ENCODE measurements around the gene CDC25A. TPM values are rescaled to one million over a fixed set of nuclear protein-coding genes. Genes with fewer than 3 reads are reported as not detected.
"Not testable (repeated sequence)": the region's sequence is repeated elsewhere in the genome, so short reads cannot be mapped to it uniquely, and the experiment has no call there.

Gene CDC25A
- total RNA-seq, result 8.6 and 9.1 TPM in 2 replicates

GRCh38 chr3:48188266-48189201 is at the start of gene CDC25A:
Gene CDC25A, minus strand, starts transcription at chr3:48188417. Its CDS starts 470 bp downstream, at chr3:48187947.
- peak; percentile 97 to 99 for DNase-seq (ENCODE audit: low read depth in 2 of 2)

- no peak for DNase-seq (ENCODE audit: low read depth in 2 of 2)
Measured at GRCh38 chr3:48236531-48236930, 48.3 kb upstream of the CDC25A start.

GRCh38 chr3:48233542-48233941 is 45.3 kb upstream of the CDC25A start:
- no peak for DNase-seq (ENCODE audit: low read depth in 2 of 2)

- DNase-seq (ENCODE audit: low read depth in 2 of 2), result peak; percentile 47 to 81
Measured at GRCh38 chr3:48232734-48233133, 44.5 kb upstream of the CDC25A start.

- no peak for DNase-seq (ENCODE audit: low read depth in 2 of 2)
Measured at GRCh38 chr3:48232232-48232631, 44.0 kb upstream of the CDC25A start.

- DNase-seq (ENCODE audit: low read depth in 2 of 2), result no peak
Measured at GRCh38 chr3:48226939-48227338, 38.7 kb upstream of the CDC25A start.

- DNase-seq (ENCODE audit: low read depth in 2 of 2), result no peak
Measured at GRCh38 chr3:48225587-48225986, 37.4 kb upstream of the CDC25A start.

GRCh38 chr3:48222616-48223513 is 34.6 kb upstream of the CDC25A start, which contains the start of gene CAMP:
Gene CAMP, plus strand, starts transcription at chr3:48223495. Its CDS starts 17 bp downstream, at chr3:48223512.
- DNase-seq (ENCODE audit: low read depth in 2 of 2), result no peak

- DNase-seq (ENCODE audit: low read depth in 2 of 2), result no peak
Measured at GRCh38 chr3:48220746-48221145, 32.5 kb upstream of the CDC25A start.

GRCh38 chr3:48219543-48219942 is 31.3 kb upstream of the CDC25A start:
- no peak for DNase-seq (ENCODE audit: low read depth in 2 of 2)

- DNase-seq (ENCODE audit: low read depth in 2 of 2), result no peak
Measured at GRCh38 chr3:48218537-48218936, 30.3 kb upstream of the CDC25A start.

GRCh38 chr3:48217449-48217848 is 29.2 kb upstream of the CDC25A start:
- DNase-seq (ENCODE audit: low read depth in 2 of 2), result no peak

- DNase-seq (ENCODE audit: low read depth in 2 of 2), result no peak
Measured at GRCh38 chr3:48215876-48216275, 27.7 kb upstream of the CDC25A start.

GRCh38 chr3:48215466-48215865 is 27.2 kb upstream of the CDC25A start:
- DNase-seq (ENCODE audit: low read depth in 2 of 2), result no peak

GRCh38 chr3:48215019-48215418 is 26.8 kb upstream of the CDC25A start:
- DNase-seq (ENCODE audit: low read depth in 2 of 2), result no peak

GRCh38 chr3:48214225-48214624 is 26.0 kb upstream of the CDC25A start:
- no peak for DNase-seq (ENCODE audit: low read depth in 2 of 2)

GRCh38 chr3:48211776-48212175 is 23.6 kb upstream of the CDC25A start:
- DNase-seq (ENCODE audit: low read depth in 2 of 2), result not testable (repeated sequence)

GRCh38 chr3:48210534-48210933 is 22.3 kb upstream of the CDC25A start:
- DNase-seq (ENCODE audit: low read depth in 2 of 2), result not testable (repeated sequence)

- no peak for DNase-seq (ENCODE audit: low read depth in 2 of 2)
Measured at GRCh38 chr3:48209445-48209844, 21.2 kb upstream of the CDC25A start.

- no peak for DNase-seq (ENCODE audit: low read depth in 2 of 2)
Measured at GRCh38 chr3:48208076-48208475, 19.9 kb upstream of the CDC25A start.

- no peak for DNase-seq (ENCODE audit: low read depth in 2 of 2)
Measured at GRCh38 chr3:48202632-48203031, 14.4 kb upstream of the CDC25A start.

GRCh38 chr3:48199117-48199516 is 10.9 kb upstream of the CDC25A start:
- no peak for DNase-seq (ENCODE audit: low read depth in 2 of 2)
